WTC11 (cell line): ENCODE measurements around the gene DARS1. TPM values are rescaled to one million over a fixed set of nuclear protein-coding genes. Genes with fewer than 3 reads are reported as not detected.

Experiments used
- ATAC-seq: fragments of 200-7000 bp; cut with Tn5 transposase; 2 replicates; pipeline ENCODE4 v1.10.0; 2021; ENCODE audit warnings: mild to moderate bottlenecking, moderate library complexity
- CTCF ChIA-PET: fragments of 300-600 bp; sonication (Branson Sonifier 250); formaldehyde crosslinking; loops from one replicate; lab custom pipeline; 2021; ENCODE audit warnings: antibody characterized with exemption; lab: Charles Lee
- POLR2A ChIA-PET: fragments of 350-600 bp; sonication (Branson Sonifier 250); formaldehyde crosslinking; loops from one replicate; lab custom pipeline; 2021; ENCODE audit warnings: antibody characterized with exemption; lab: Charles Lee
- DNase-seq: peaks from one replicate; pipeline ENCODE4 v3.0.0; 2021; ENCODE audit warnings: low spot score
- H3K27ac Mint-ChIP-seq: 2 replicates; pipeline ENCODE4 v1.8.0; 2021; ENCODE audit warnings: mixed read lengths
- H3K27me3 Mint-ChIP-seq: 2 replicates; pipeline ENCODE4 v1.8.0; 2021; ENCODE audit warnings: low read depth, mild to moderate bottlenecking, moderate library complexity, mixed read lengths
- H3K36me3 Mint-ChIP-seq: 2 replicates; pipeline ENCODE4 v1.8.0; 2021; ENCODE audit warnings: mixed read lengths
- H3K4me1 Mint-ChIP-seq: 2 replicates; pipeline ENCODE4 v1.8.0; 2022; ENCODE audit warnings: mixed read lengths
- H3K4me3 Mint-ChIP-seq: 2 replicates; pipeline ENCODE4 v1.8.0; 2021; ENCODE audit warnings: mild to moderate bottlenecking, moderate library complexity, mixed read lengths
- H3K9me3 Mint-ChIP-seq: 2 replicates; pipeline ENCODE4 v1.8.0; 2021; ENCODE audit warnings: mixed read lengths
- ATF1 ChIP-seq: sonication (generic); formaldehyde crosslinking; IDR thresholded peaks from 2 replicates; pipeline ENCODE4 v1.8.1; 2023; ENCODE audit warnings: mild to moderate bottlenecking, moderate library complexity, missing genetic modification reagents
- GTF2I ChIP-seq: fragments of 250-450 bp; sonication (Bioruptor Pico); conservative IDR thresholded peaks from 2 replicates; pipeline ENCODE4 v1.4.0; 2021; ENCODE audit warnings: mild to moderate bottlenecking
- HMGA2 ChIP-seq: fragments of 250-450 bp; sonication (Bioruptor Pico); IDR thresholded peaks from 2 replicates; pipeline ENCODE4 v1.4.0; 2021; ENCODE audit warnings: mild to moderate bottlenecking, moderate library complexity
- JUN ChIP-seq: sonication (generic); formaldehyde crosslinking; IDR thresholded peaks from 2 replicates; pipeline ENCODE4 v1.8.0; 2023; ENCODE audit warnings: mild to moderate bottlenecking, missing genetic modification reagents
- MXD4 ChIP-seq: fragments of 250-450 bp; sonication (Bioruptor Pico); IDR thresholded peaks from 2 replicates; pipeline ENCODE4 v1.8.0; 2021; ENCODE audit warnings: mild to moderate bottlenecking, moderate library complexity, borderline replicate concordance
- NFYB ChIP-seq: sonication (generic); formaldehyde crosslinking; conservative IDR thresholded peaks from 2 replicates; pipeline ENCODE4 v1.8.0; 2022; ENCODE audit warnings: low read depth, missing genetic modification reagents
- NR3C1 ChIP-seq: sonication (generic); formaldehyde crosslinking; conservative IDR thresholded peaks from 2 replicates; pipeline ENCODE4 v1.8.1; 2023; ENCODE audit warnings: low read depth, mild to moderate bottlenecking, missing genetic modification reagents
- OVOL2 ChIP-seq: fragments of 250-450 bp; sonication (Bioruptor Pico); IDR thresholded peaks from 2 replicates; pipeline ENCODE4 v1.9.0; 2021; ENCODE audit warnings: mild to moderate bottlenecking, borderline replicate concordance
- PRRX2 ChIP-seq: fragments of 250-450 bp; sonication (Bioruptor Pico); IDR thresholded peaks from 2 replicates; pipeline ENCODE4 v1.8.0; 2021; ENCODE audit warnings: mild to moderate bottlenecking
- TEAD1 ChIP-seq: sonication (generic); formaldehyde crosslinking; IDR thresholded peaks from 2 replicates; pipeline ENCODE4 v1.8.0; 2022; ENCODE audit warnings: mild to moderate bottlenecking, missing genetic modification reagents
- ZNF138 ChIP-seq: sonication (generic); formaldehyde crosslinking; conservative IDR thresholded peaks from 2 replicates; pipeline ENCODE4 v1.8.1; 2022; ENCODE audit warnings: mild to moderate bottlenecking, moderate library complexity, missing genetic modification reagents
- ZNF232 ChIP-seq: sonication (generic); formaldehyde crosslinking; IDR thresholded peaks from 2 replicates; pipeline ENCODE4 v1.8.0; 2022; ENCODE audit warnings: mild to moderate bottlenecking, missing genetic modification reagents
- total RNA-seq: library from RNA; stranded (reverse); gene quantifications from 3 replicates; pipeline ENCODE4 v1.2.3, GENCODE V29; 2021
- TF ChIP-seq, protein P1 (sequence below): fragments of 200-600 bp; IDR thresholded peaks from 2 replicates; pipeline ENCODE4 v1.8.0; 2022; ENCODE audit warnings: antibody characterized with exemption
- TF ChIP-seq, protein P2 (sequence below): fragments of 250-450 bp; sonication (Bioruptor Pico); IDR thresholded peaks from 2 replicates; pipeline ENCODE4 v2.1.2; 2022; ENCODE audit warnings: mild to moderate bottlenecking, moderate library complexity
- TF ChIP-seq, protein P3 (sequence below): sonication (generic); formaldehyde crosslinking; IDR thresholded peaks from 2 replicates; pipeline ENCODE4 v1.8.0; 2022; ENCODE audit warnings: mild to moderate bottlenecking, missing genetic modification reagents
- TF ChIP-seq, protein P4 (sequence below): sonication (generic); formaldehyde crosslinking; IDR thresholded peaks from 2 replicates; pipeline ENCODE4 v1.8.1; 2022; ENCODE audit warnings: mild to moderate bottlenecking, missing genetic modification reagents, moderate library complexity, borderline replicate concordance
- TF ChIP-seq, protein P5 (sequence below): sonication (generic); formaldehyde crosslinking; IDR thresholded peaks from 2 replicates; pipeline ENCODE4 v1.8.1; 2023; ENCODE audit warnings: mild to moderate bottlenecking, missing genetic modification reagents, moderate library complexity

The DARS1 gene
- total RNA-seq, 1 experiment from 2014 or later, result 80.9 TPM

DNA sequence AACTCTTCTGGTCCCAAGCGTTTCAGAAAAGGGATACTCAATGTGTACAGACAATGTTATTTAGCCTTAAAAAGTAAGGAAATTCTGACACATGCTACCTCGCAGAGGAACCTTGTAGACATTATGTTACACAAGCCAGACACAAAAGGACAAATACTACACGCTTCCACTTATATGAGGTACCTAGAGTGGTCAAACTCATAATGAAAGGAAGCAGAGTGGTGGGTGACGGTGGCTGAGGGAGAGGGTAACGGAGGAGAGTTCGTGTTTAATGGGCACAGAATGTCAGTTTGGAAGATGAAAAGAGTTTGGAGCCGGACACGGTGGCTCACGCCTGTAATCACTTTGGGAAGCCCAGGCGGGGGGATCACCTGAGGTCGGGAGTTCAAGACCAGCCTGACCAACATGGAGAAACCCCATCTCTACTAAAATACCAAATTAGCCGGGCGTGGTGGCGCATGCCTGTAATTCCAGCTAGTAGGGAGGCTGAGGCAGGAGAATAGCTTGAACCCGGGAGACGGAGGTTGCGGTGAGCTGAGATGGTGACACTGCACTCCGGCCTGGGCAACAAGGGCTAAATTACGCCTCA is 110.6 kb downstream of the DARS1 start (continued):
- TF ChIP-seq, protein P1, sequence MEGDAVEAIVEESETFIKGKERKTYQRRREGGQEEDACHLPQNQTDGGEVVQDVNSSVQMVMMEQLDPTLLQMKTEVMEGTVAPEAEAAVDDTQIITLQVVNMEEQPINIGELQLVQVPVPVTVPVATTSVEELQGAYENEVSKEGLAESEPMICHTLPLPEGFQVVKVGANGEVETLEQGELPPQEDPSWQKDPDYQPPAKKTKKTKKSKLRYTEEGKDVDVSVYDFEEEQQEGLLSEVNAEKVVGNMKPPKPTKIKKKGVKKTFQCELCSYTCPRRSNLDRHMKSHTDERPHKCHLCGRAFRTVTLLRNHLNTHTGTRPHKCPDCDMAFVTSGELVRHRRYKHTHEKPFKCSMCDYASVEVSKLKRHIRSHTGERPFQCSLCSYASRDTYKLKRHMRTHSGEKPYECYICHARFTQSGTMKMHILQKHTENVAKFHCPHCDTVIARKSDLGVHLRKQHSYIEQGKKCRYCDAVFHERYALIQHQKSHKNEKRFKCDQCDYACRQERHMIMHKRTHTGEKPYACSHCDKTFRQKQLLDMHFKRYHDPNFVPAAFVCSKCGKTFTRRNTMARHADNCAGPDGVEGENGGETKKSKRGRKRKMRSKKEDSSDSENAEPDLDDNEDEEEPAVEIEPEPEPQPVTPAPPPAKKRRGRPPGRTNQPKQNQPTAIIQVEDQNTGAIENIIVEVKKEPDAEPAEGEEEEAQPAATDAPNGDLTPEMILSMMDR, result no peak
- TF ChIP-seq, protein P2, sequence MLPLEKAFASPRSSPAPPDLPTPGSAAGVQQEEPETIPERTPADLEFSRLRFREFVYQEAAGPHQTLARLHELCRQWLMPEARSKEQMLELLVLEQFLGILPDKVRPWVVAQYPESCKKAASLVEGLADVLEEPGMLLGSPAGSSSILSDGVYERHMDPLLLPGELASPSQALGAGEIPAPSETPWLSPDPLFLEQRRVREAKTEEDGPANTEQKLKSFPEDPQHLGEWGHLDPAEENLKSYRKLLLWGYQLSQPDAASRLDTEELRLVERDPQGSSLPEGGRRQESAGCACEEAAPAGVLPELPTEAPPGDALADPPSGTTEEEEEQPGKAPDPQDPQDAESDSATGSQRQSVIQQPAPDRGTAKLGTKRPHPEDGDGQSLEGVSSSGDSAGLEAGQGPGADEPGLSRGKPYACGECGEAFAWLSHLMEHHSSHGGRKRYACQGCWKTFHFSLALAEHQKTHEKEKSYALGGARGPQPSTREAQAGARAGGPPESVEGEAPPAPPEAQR (CRISPR knock-in tag), result no peak
- TF ChIP-seq JUN (CRISPR knock-in tag) (no peak), GTF2I (no peak), OVOL2 (no peak), ZNF232 (CRISPR knock-in tag) (no peak), TEAD1 (no peak), HMGA2 (CRISPR knock-in tag) (no peak), NR3C1 (no peak)
- TF ChIP-seq, protein P3, sequence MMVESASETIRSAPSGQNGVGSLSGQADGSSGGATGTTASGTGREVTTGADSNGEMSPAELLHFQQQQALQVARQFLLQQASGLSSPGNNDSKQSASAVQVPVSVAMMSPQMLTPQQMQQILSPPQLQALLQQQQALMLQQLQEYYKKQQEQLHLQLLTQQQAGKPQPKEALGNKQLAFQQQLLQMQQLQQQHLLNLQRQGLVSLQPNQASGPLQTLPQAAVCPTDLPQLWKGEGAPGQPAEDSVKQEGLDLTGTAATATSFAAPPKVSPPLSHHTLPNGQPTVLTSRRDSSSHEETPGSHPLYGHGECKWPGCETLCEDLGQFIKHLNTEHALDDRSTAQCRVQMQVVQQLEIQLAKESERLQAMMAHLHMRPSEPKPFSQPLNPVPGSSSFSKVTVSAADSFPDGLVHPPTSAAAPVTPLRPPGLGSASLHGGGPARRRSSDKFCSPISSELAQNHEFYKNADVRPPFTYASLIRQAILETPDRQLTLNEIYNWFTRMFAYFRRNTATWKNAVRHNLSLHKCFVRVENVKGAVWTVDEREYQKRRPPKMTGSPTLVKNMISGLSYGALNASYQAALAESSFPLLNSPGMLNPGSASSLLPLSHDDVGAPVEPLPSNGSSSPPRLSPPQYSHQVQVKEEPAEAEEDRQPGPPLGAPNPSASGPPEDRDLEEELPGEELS (CRISPR knock-in tag), result no peak

DNA sequence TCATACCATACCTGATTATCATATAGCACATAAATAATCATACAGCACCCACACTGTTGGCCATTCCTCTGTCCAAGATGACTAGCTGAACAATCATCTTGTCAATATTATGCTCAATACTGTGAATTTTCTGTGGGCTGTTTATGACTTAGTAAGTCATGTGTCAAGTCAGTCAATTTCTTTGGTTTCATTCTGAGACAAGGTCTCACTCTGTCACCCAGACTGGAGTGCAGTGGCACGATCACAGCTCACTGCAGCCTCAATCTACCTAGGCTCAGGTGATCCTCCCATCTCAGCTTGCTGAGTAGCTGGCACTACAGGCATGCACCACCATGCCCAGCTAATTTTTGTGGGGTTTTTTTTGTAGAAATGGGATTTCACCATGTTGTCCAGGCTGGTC is 114.9 kb downstream of the DARS1 start:
- ATAC-seq (no peak), DNase-seq (no peak)
- Mint-ChIP-seq H3K4me3 (no peak overlapping the region), H3K4me1 (peaks cover 26% of the 10 kb centered on the region), H3K27ac (0 out of 2 replicates have a peak overlapping the region, but pooled peaks have one; percentile 6), H3K9me3 (no peaks in the 10 kb centered on the region), H3K27me3 (no peaks in the 10 kb centered on the region), H3K36me3 (peaks cover 72% of the 10 kb centered on the region)
- ChIA-PET CTCF (interaction anchor here (1.0 kb wide), 1 partner anchor 43 kb away, joined by 3 read pairs; no protein-coding TSS in a partner anchor), POLR2A (no interaction called here)
- TF ChIP-seq, protein P4, sequence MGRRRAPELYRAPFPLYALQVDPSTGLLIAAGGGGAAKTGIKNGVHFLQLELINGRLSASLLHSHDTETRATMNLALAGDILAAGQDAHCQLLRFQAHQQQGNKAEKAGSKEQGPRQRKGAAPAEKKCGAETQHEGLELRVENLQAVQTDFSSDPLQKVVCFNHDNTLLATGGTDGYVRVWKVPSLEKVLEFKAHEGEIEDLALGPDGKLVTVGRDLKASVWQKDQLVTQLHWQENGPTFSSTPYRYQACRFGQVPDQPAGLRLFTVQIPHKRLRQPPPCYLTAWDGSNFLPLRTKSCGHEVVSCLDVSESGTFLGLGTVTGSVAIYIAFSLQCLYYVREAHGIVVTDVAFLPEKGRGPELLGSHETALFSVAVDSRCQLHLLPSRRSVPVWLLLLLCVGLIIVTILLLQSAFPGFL (CRISPR knock-in tag), result no peak

DNA sequence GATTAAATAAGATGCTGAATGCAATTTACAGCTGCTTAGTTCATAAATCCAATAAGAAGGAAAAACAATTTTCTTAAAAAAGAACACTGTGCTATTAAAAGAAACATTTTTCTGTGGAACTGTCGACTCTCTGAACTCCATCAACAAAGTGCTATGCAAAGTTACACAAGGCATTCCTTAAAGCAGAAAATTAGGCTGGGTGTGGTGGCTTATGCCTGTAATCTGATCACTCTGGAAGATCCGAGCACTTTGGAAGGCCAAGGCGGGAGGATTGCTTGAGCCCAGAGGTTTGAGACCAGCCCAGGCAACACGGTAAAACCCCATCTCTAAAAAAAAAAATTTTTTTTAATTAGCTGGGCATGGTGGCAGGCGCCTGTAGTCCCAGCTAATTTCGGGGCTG is 122.2 kb downstream of the DARS1 start:
- Mint-ChIP-seq H3K36me3 (peaks cover 82% of the 10 kb centered on the region), H3K9me3 (no peaks in the 10 kb centered on the region), H3K27me3 (no peaks in the 10 kb centered on the region), H3K4me3 (no peak overlapping the region)
- CTCF ChIA-PET, result no interaction called here
- TF ChIP-seq, protein P5, sequence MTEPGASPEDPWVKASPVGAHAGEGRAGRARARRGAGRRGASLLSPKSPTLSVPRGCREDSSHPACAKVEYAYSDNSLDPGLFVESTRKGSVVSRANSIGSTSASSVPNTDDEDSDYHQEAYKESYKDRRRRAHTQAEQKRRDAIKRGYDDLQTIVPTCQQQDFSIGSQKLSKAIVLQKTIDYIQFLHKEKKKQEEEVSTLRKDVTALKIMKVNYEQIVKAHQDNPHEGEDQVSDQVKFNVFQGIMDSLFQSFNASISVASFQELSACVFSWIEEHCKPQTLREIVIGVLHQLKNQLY (CRISPR knock-in tag), result no peak
- TF ChIP-seq NFYB (CRISPR knock-in tag) (no peak), PRRX2 (no peak), ATF1 (CRISPR knock-in tag) (no peak), MXD4 (no peak), ZNF138 (CRISPR knock-in tag) (no peak)
- TF ChIP-seq, all 79 proteins: peak for 0
- Mint-ChIP-seq H3K4me1 (no peaks in the 10 kb centered on the region), H3K27ac (no peak overlapping the region)
- ATAC-seq (no peak), DNase-seq (no peak)
- POLR2A ChIA-PET, result no interaction called here
